Sigmoid colon (tissue), 4 donors: Measurements from ENCODE around the gene ACTR8.

Source experiments
- EP300 ChIP-seq, 4 donors: sonication (generic); formaldehyde crosslinking; IDR thresholded peaks; one replicate each; pipeline ENCODE4 v1.6.1; 2017; ENCODE audit warnings: antibody characterized with exemption in 4 of 4
- POLR2A ChIP-seq, 2 donors: fragments of 450-650 bp; IDR thresholded peaks; one replicate each; pipeline ENCODE4 v1.6.1; 2016; ENCODE audit warnings: antibody characterized with exemption in 2 of 2, mild to moderate bottlenecking in 2 of 2, moderate library complexity in 2 of 2
- TF ChIP-seq, protein P1 (sequence below), 4 experiments: fragments of 450-650 bp in 3 of 4; fragments of 200-600 bp in 1 of 4; IDR thresholded peaks; one replicate each; pipeline ENCODE4 v1.5.1; 2016 to 2019; ENCODE audit warnings: antibody characterized with exemption in 4 of 4, mild to moderate bottlenecking in 3 of 4, moderate library complexity in 2 of 4

DNA sequence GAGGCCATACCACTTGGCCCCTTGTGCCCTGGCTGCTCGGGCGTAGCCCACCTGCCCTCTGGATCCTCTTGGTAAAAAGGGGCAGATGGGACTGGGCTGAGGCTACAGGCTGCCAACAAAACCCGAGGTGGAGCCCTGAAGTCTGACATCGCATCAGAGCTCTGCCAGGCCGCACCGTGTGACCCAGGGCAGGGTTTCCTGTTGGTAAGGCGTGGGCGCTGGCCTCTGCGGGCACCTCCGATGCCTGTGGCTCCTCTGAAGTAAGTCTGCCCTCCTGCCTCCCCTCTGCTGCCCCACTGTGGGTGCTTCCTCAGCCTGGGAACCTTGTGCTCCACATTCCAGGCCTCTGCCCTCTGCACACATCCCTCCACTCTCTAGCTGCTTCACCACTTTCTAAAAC is 44.6 kb downstream of the ACTR8 start:
- TF ChIP-seq, protein P1, sequence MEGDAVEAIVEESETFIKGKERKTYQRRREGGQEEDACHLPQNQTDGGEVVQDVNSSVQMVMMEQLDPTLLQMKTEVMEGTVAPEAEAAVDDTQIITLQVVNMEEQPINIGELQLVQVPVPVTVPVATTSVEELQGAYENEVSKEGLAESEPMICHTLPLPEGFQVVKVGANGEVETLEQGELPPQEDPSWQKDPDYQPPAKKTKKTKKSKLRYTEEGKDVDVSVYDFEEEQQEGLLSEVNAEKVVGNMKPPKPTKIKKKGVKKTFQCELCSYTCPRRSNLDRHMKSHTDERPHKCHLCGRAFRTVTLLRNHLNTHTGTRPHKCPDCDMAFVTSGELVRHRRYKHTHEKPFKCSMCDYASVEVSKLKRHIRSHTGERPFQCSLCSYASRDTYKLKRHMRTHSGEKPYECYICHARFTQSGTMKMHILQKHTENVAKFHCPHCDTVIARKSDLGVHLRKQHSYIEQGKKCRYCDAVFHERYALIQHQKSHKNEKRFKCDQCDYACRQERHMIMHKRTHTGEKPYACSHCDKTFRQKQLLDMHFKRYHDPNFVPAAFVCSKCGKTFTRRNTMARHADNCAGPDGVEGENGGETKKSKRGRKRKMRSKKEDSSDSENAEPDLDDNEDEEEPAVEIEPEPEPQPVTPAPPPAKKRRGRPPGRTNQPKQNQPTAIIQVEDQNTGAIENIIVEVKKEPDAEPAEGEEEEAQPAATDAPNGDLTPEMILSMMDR (IDR thresholded peaks at IDR 0.05) = no peak
- TF ChIP-seq EP300 (IDR thresholded peaks at IDR 0.05) (no peak), POLR2A (IDR thresholded peaks at IDR 0.05) (no peak)
